B cell (primary cell): ENCODE data around the gene HPCAL4.

Source experiments
- EZH2 ChIP-seq: IDR thresholded peaks from 2 replicates; pipeline ENCODE4 v1.6.1; 2012; ENCODE audit warnings: borderline replicate concordance, low read depth, mild to moderate bottlenecking, moderate library complexity, low read length; ENCODE audit not compliant: insufficient read depth, poor library complexity, severe bottlenecking
- TF ChIP-seq, protein P1 (sequence below): fragments of 200-600 bp; IDR thresholded peaks from one replicate; pipeline ENCODE4 v1.8.0; 2022; ENCODE audit warnings: antibody characterized with exemption, mild to moderate bottlenecking

DNA sequence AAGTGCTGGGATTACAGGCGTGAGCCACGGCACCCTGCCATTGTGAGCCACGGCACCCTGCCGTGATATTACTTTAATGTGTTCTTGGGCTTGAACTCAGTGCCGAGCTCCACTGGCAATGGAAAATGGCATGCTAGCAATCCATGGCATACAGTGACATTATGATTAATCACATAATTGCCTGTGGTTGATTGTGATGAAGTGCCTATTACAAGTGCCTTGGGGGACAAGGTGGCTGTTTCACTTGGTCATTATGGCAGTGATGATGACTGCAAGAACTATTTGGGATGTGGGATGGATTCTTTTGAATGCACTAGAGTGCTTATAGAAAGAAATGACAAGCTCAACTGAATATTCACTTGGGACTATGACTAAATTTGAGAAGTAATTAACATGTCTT is 22.3 kb upstream of the HPCAL4 start:
- TF ChIP-seq, protein P1, sequence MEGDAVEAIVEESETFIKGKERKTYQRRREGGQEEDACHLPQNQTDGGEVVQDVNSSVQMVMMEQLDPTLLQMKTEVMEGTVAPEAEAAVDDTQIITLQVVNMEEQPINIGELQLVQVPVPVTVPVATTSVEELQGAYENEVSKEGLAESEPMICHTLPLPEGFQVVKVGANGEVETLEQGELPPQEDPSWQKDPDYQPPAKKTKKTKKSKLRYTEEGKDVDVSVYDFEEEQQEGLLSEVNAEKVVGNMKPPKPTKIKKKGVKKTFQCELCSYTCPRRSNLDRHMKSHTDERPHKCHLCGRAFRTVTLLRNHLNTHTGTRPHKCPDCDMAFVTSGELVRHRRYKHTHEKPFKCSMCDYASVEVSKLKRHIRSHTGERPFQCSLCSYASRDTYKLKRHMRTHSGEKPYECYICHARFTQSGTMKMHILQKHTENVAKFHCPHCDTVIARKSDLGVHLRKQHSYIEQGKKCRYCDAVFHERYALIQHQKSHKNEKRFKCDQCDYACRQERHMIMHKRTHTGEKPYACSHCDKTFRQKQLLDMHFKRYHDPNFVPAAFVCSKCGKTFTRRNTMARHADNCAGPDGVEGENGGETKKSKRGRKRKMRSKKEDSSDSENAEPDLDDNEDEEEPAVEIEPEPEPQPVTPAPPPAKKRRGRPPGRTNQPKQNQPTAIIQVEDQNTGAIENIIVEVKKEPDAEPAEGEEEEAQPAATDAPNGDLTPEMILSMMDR = no peak
- no peak for TF ChIP-seq EZH2
